ENCODE results near the gene TMEM219.
A peak's percentile ranks its signal among the peaks of the same experiment; 100 is the strongest.

TMEM219 gene

GRCh38 chr16:29968205-29968604 lies 6.3 kb downstream of the TMEM219 start:
- Histone ChIP-seq H3F3A (ENCODE audit: insufficient read depth) (peaks cover 16% of the 10 kb centered on the region), H3K79me2 (ENCODE audit: insufficient read depth, low read length) (no peaks in the 10 kb centered on the region), H3K4me2 (ENCODE audit: low read depth, low read length, poor library complexity, severe bottlenecking) (no peak overlapping the region), H3K36me3 (ENCODE audit: low read length) (no peaks in the 10 kb centered on the region), H3K9me3 (ENCODE audit: insufficient read depth, low read length) (no peaks in the 10 kb centered on the region), H3K9ac (ENCODE audit: low read length) (no peak overlapping the region), H3K9me2 (replicated peaks; ENCODE audit: insufficient read depth, low read length) (no peaks in the 10 kb centered on the region), H3K27me3 (ENCODE audit: low read length) (no peaks in the 10 kb centered on the region), H4K20me1 (ENCODE audit: low read depth, low read length) (no peaks in the 10 kb centered on the region), H3K27ac (ENCODE audit: low read depth, low read length) (no peak overlapping the region), H3K4me3 (ENCODE audit: insufficient read depth, low read length, poor library complexity, severe bottlenecking) (no peak overlapping the region), H2AFZ (ENCODE audit: low read depth, low read length, severe bottlenecking) (no peak overlapping the region)
- TF ChIP-seq CTCF (IDR thresholded peaks at IDR 0.05; ENCODE audit: insufficient read depth, low read length, poor library complexity, severe bottlenecking), result no peak
- TF ChIP-seq EZH2phosphoT487 (conservative IDR thresholded peaks at IDR 0.05; ENCODE audit: low read length), result no peak

GRCh38 chr16:29971304-29971703 lies 9.4 kb downstream of the TMEM219 start:
- Histone ChIP-seq H3K27ac (ENCODE audit: low read depth, low read length) (no peak overlapping the region), H3K27me3 (ENCODE audit: low read length) (no peaks in the 10 kb centered on the region), H3F3A (ENCODE audit: insufficient read depth) (peaks cover 16% of the 10 kb centered on the region), H3K4me2 (ENCODE audit: low read depth, low read length, poor library complexity, severe bottlenecking) (no peak overlapping the region), H3K79me2 (ENCODE audit: insufficient read depth, low read length) (peaks cover 25% of the 10 kb centered on the region), H3K9me2 (replicated peaks; ENCODE audit: insufficient read depth, low read length) (no peaks in the 10 kb centered on the region), H4K20me1 (ENCODE audit: low read depth, low read length) (no peaks in the 10 kb centered on the region), H3K9ac (ENCODE audit: low read length) (no peak overlapping the region), H2AFZ (ENCODE audit: low read depth, low read length, severe bottlenecking) (no peak overlapping the region), H3K9me3 (ENCODE audit: insufficient read depth, low read length) (no peaks in the 10 kb centered on the region), H3K36me3 (ENCODE audit: low read length) (no peaks in the 10 kb centered on the region), H3K4me3 (ENCODE audit: insufficient read depth, low read length, poor library complexity, severe bottlenecking) (no peak overlapping the region)
- TF ChIP-seq EZH2phosphoT487 (conservative IDR thresholded peaks at IDR 0.05; ENCODE audit: low read length) (no peak), CTCF (IDR thresholded peaks at IDR 0.05; ENCODE audit: insufficient read depth, low read length, poor library complexity, severe bottlenecking) (no peak)

- Histone ChIP-seq H2AFZ (ENCODE audit: low read depth, low read length, severe bottlenecking) (no peak overlapping the region), H3K4me2 (ENCODE audit: low read depth, low read length, poor library complexity, severe bottlenecking) (no peak overlapping the region), H3K9me3 (ENCODE audit: insufficient read depth, low read length) (no peaks in the 10 kb centered on the region), H3K9me2 (replicated peaks; ENCODE audit: insufficient read depth, low read length) (no peaks in the 10 kb centered on the region), H3F3A (ENCODE audit: insufficient read depth) (peaks cover 16% of the 10 kb centered on the region), H3K9ac (ENCODE audit: low read length) (no peak overlapping the region), H3K27ac (ENCODE audit: low read depth, low read length) (peak overlapping the region; percentile 12; the same call in 1 of the 2 replicates), H3K27me3 (ENCODE audit: low read length) (no peaks in the 10 kb centered on the region), H3K4me3 (ENCODE audit: insufficient read depth, low read length, poor library complexity, severe bottlenecking) (no peak overlapping the region), H3K36me3 (ENCODE audit: low read length) (no peaks in the 10 kb centered on the region), H4K20me1 (ENCODE audit: low read depth, low read length) (no peaks in the 10 kb centered on the region), H3K79me2 (ENCODE audit: insufficient read depth, low read length) (peaks cover 36% of the 10 kb centered on the region)
- no peak for TF ChIP-seq EZH2phosphoT487 (conservative IDR thresholded peaks at IDR 0.05; ENCODE audit: low read length)
- TF ChIP-seq CTCF (IDR thresholded peaks at IDR 0.05; ENCODE audit: insufficient read depth, low read length, poor library complexity, severe bottlenecking), result no peak
Observed at GRCh38 chr16:29972500-29972899, 10.6 kb downstream of the TMEM219 start.
